HEK293T (cell line): ENCODE measurements around the gene CLASP1.

ENCODE experiments used
- ARNT ChIP-seq: fragments of 450-650 bp; IDR thresholded peaks from 2 replicates; pipeline ENCODE4 v1.6.1; 2017; ENCODE audit warnings: mild to moderate bottlenecking
- FOXA1 ChIP-seq: fragments of 450-650 bp; IDR thresholded peaks from 2 replicates; pipeline ENCODE4 v1.6.1; 2016; ENCODE audit warnings: mild to moderate bottlenecking
- FOXM1 ChIP-seq: fragments of 450-650 bp; IDR thresholded peaks from 2 replicates; pipeline ENCODE4 v1.6.1; 2017; ENCODE audit warnings: mild to moderate bottlenecking, borderline replicate concordance
- LEF1 ChIP-seq: fragments of 450-650 bp; IDR thresholded peaks from 2 replicates; pipeline ENCODE4 v1.6.1; 2017; ENCODE audit warnings: mild to moderate bottlenecking, borderline replicate concordance
- PKNOX1 ChIP-seq: fragments of 450-650 bp; IDR thresholded peaks from 2 replicates; pipeline ENCODE4 v1.6.1; 2016
- SUZ12 ChIP-seq: fragments of 450-650 bp; IDR thresholded peaks from 2 replicates; pipeline ENCODE4 v1.6.1; 2016; ENCODE audit warnings: mild to moderate bottlenecking

- no peak for TF ChIP-seq LEF1
- TF ChIP-seq FOXM1, result no peak
- TF ChIP-seq SUZ12, result no peak
- no peak for TF ChIP-seq FOXA1
- no peak for TF ChIP-seq PKNOX1
- no peak for TF ChIP-seq ARNT
Observed at GRCh38 chr2:121483021-121483420, 166.2 kb downstream of the CLASP1 start.
